DOHH2 (cell line): ENCODE data around the gene IL17RA.

ENCODE experiments used
- H3F3A ChIP-seq: fragments of 200-600 bp; sonication (generic), shearing (Covaris generic); 2 replicates; pipeline ENCODE4 v1.6.0; 2016; ENCODE audit warnings: antibody characterized with exemption, mild to moderate bottlenecking; ENCODE audit not compliant: control insufficient read depth, insufficient read depth
- H3K27ac ChIP-seq: fragments of 200-600 bp; sonication (generic); 2 replicates; pipeline ENCODE4 v1.5.1; 2014; ENCODE audit warnings: low read depth, mild to moderate bottlenecking, low read length, moderate library complexity
- H3K27me3 ChIP-seq: fragments of 200-600 bp; sonication (generic); 2 replicates; pipeline ENCODE4 v1.6.1; 2014; ENCODE audit warnings: mild to moderate bottlenecking, low read length, mixed read lengths; ENCODE audit not compliant: control insufficient read depth
- H3K36me3 ChIP-seq: fragments of 200-600 bp; sonication (generic); 2 replicates; pipeline ENCODE4 v1.6.1; 2014; ENCODE audit warnings: mild to moderate bottlenecking, low read length, moderate library complexity, mixed read lengths; ENCODE audit not compliant: control insufficient read depth
- H3K4me1 ChIP-seq: fragments of 200-600 bp; sonication (generic); 2 replicates; pipeline ENCODE4 v1.6.1; 2014; ENCODE audit warnings: mild to moderate bottlenecking, low read length, mixed read lengths; ENCODE audit not compliant: control insufficient read depth
- H3K4me2 ChIP-seq: fragments of 200-600 bp; sonication (generic); 2 replicates; pipeline ENCODE4 v1.6.0; 2014; ENCODE audit warnings: mild to moderate bottlenecking, low read length, moderate library complexity
- H3K4me3 ChIP-seq: fragments of 200-600 bp; sonication (generic); 2 replicates; pipeline ENCODE4 v1.5.1; 2014; ENCODE audit warnings: mild to moderate bottlenecking, low read length, mixed read lengths
- H3K79me2 ChIP-seq: fragments of 200-600 bp; sonication (generic); 2 replicates; pipeline ENCODE4 v1.6.1; 2014; ENCODE audit warnings: mild to moderate bottlenecking, low read length, mixed read lengths; ENCODE audit not compliant: control insufficient read depth
- H3K9me2 ChIP-seq: fragments of 200-600 bp; sonication (generic); replicated peaks from 2 replicates; pipeline ENCODE4 v1.6.1; 2014; ENCODE audit warnings: mild to moderate bottlenecking, low read length, mixed read lengths; ENCODE audit not compliant: control insufficient read depth
- H3K9me3 ChIP-seq: fragments of 200-600 bp; sonication (generic); 2 replicates; pipeline ENCODE4 v1.6.1; 2014; ENCODE audit warnings: antibody characterized with exemption, low read length, mixed read lengths; ENCODE audit not compliant: control insufficient read depth, insufficient read depth
- H4K20me1 ChIP-seq: fragments of 200-600 bp; sonication (generic); 2 replicates; pipeline ENCODE4 v1.6.0; 2014; ENCODE audit warnings: low read depth, mild to moderate bottlenecking, antibody characterized with exemption, low read length, moderate library complexity; ENCODE audit not compliant: control insufficient read depth, insufficient read depth
- EZH2phosphoT487 ChIP-seq: fragments of 200-600 bp; sonication (generic); IDR thresholded peaks from 2 replicates; pipeline ENCODE4 v1.6.1; 2017; ENCODE audit warnings: borderline replicate concordance, mild to moderate bottlenecking, antibody characterized with exemption, low read length, moderate library complexity, mixed read lengths
- TF ChIP-seq, protein P1 (sequence below): fragments of 200-600 bp; sonication (generic); IDR thresholded peaks from one replicate; pipeline ENCODE4 v1.5.1; 2014; ENCODE audit warnings: antibody characterized with exemption, mild to moderate bottlenecking, low read depth, low read length; ENCODE audit not compliant: poor library complexity, severe bottlenecking

The IL17RA gene

DNA sequence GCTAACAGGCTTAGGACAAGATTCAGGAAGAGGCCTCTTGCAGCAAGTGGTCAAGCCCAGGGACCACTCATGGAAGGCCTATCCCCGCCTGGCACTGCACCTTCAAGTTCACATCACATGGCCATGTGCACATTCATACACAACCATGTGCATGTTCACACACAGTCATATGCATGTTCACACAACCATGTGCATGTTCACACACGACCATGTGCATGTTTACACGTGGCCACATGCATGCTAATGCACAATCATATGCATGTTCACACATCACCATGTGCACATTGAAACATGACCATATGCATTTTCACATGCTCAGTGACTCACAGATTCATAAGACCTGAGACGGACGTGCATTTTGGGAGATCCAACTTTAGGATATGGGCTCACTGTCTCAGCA, 28.7 kb upstream of the IL17RA start:
- H3K27me3 ChIP-seq = peaks cover 5% of the 10 kb centered on the region
- no peaks in the 10 kb centered on the region for H3K9me2 ChIP-seq
- no peaks in the 10 kb centered on the region for H4K20me1 ChIP-seq
- TF ChIP-seq, protein P1, sequence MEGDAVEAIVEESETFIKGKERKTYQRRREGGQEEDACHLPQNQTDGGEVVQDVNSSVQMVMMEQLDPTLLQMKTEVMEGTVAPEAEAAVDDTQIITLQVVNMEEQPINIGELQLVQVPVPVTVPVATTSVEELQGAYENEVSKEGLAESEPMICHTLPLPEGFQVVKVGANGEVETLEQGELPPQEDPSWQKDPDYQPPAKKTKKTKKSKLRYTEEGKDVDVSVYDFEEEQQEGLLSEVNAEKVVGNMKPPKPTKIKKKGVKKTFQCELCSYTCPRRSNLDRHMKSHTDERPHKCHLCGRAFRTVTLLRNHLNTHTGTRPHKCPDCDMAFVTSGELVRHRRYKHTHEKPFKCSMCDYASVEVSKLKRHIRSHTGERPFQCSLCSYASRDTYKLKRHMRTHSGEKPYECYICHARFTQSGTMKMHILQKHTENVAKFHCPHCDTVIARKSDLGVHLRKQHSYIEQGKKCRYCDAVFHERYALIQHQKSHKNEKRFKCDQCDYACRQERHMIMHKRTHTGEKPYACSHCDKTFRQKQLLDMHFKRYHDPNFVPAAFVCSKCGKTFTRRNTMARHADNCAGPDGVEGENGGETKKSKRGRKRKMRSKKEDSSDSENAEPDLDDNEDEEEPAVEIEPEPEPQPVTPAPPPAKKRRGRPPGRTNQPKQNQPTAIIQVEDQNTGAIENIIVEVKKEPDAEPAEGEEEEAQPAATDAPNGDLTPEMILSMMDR = no peak
- no peak for TF ChIP-seq EZH2phosphoT487
- H3K36me3 ChIP-seq = no peaks in the 10 kb centered on the region
- no peaks in the 10 kb centered on the region for H3K4me1 ChIP-seq
- no peak overlapping the region for H3K27ac ChIP-seq
- no peak overlapping the region for H3K4me3 ChIP-seq
- no peak overlapping the region for H3K4me2 ChIP-seq
- no peaks in the 10 kb centered on the region for H3F3A ChIP-seq
- H3K79me2 ChIP-seq = no peaks in the 10 kb centered on the region
- no peaks in the 10 kb centered on the region for H3K9me3 ChIP-seq

DNA sequence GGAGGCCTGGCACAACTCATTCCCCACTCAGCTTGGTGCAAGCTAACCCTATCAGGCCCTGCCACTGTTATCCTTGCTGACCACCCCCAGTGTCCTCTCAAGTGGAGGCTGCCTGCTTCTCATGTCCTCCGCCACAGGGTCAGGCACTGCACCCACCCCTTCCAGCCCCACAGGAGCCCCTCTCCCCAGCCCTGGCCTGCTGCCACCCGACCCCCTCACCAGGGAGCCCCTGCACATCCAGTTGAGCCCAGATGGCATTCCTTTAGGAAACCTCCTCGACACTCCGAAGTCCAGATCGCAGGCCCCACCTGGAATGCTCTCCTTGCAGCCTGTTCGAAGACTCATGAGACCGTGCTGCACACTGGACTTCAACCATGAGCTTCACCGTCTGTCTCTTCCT, 28.0 kb upstream of the IL17RA start:
- Histone ChIP-seq H4K20me1 (no peaks in the 10 kb centered on the region), H3K4me3 (no peak overlapping the region), H3K27me3 (peaks cover 5% of the 10 kb centered on the region), H3K4me1 (no peaks in the 10 kb centered on the region), H3K79me2 (no peaks in the 10 kb centered on the region), H3K4me2 (no peak overlapping the region), H3K27ac (no peak overlapping the region), H3K9me2 (no peaks in the 10 kb centered on the region), H3F3A (no peaks in the 10 kb centered on the region), H3K36me3 (no peaks in the 10 kb centered on the region), H3K9me3 (no peaks in the 10 kb centered on the region)
- TF ChIP-seq EZH2phosphoT487 = no peak
- TF ChIP-seq, protein P1 = no peak

DNA sequence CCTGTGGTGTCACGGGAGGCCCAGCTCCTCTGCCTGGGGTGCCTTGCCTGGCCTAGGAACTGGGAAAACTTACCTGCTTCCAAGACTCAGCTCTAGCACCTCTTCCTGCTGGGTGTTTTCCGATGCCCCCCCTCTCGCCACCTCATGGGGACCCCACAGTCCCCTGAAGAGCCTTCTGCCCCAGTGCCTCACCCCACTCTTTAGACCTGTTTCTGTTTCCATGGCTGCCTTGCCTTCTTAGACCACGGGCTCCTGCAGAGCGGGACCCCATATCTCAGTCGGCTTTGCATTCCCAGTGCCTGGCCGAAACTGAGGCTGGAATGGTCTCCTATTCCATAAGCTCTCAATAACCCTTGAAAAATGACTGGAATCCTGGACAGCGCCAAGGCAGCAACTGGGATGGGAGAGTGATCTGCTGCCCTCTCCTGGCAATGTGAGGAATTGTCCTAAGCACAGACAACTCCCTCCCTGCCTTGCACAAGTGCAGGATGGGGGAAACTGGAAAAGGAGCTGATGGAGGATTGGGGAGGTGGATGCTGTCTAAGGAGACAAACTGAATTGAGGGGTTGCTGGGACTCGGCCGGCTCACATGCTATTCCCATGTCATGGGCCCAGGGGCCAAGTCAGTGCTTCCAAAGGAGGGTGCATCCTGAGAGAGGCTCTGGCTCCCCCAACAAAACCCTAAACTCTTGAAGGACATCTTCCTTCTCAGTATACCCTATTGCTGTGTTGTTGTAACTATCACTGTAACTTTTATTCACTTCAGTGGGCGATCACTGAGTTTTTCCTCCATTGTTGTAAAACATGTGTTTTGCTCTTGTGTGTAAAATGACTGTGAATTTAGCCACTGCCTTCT, 26.6 kb upstream of the IL17RA start:
- H4K20me1 ChIP-seq = no peaks in the 10 kb centered on the region
- no peaks in the 10 kb centered on the region for H3F3A ChIP-seq
- no peaks in the 10 kb centered on the region for H3K9me3 ChIP-seq
- no peak overlapping the region for H3K27ac ChIP-seq
- TF ChIP-seq, protein P1 = peak; percentile 98
- TF ChIP-seq EZH2phosphoT487 = no peak
- no peaks in the 10 kb centered on the region for H3K9me2 ChIP-seq
- H3K4me3 ChIP-seq = no peak overlapping the region
- no peaks in the 10 kb centered on the region for H3K36me3 ChIP-seq
- no peaks in the 10 kb centered on the region for H3K79me2 ChIP-seq
- no peak overlapping the region for H3K4me2 ChIP-seq
- peaks cover 2% of the 10 kb centered on the region; the same call in 1 of the 2 replicates for H3K4me1 ChIP-seq
- H3K27me3 ChIP-seq = peaks cover 5% of the 10 kb centered on the region
